OCI-M2 (cell line): ENCODE results near the gene RBSN.

Source experiments
- DNase-seq: peaks from one replicate; lab custom pipeline; 2025; ENCODE audit not compliant: unreplicated experiment; lab: John Stamatoyannopoulos, UW

Gene RBSN

DNA sequence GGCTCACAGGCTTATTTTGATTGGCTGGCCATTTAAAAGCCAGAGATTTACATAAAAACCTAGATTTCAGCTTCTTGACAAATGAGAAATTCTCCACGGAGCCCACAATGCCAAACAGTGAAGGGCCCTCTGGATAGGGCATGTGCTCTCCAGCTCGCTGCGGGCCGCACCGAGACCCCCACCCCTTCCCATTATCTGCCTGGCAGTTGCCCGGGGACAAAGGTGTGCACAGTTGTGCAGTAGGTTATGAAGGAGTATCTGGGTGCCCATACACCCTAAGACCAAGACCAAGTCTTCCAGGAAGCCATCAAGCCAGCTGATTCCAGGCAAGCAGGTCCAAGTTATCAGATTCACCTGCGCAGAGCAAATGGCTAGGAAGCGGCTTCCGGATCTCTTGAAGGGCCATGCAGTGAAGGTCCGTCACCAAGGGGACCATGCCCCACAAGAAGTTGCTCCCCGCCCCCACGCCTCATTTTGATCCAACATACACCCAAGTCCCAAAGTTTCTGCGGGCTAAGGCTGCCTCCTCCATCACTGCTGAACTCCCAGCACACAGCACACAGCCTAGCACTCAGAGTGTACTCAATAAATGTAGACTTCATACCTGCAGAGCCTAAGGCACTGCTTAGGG lies 35.2 kb downstream of the RBSN start:
- no peak for DNase-seq

DNA sequence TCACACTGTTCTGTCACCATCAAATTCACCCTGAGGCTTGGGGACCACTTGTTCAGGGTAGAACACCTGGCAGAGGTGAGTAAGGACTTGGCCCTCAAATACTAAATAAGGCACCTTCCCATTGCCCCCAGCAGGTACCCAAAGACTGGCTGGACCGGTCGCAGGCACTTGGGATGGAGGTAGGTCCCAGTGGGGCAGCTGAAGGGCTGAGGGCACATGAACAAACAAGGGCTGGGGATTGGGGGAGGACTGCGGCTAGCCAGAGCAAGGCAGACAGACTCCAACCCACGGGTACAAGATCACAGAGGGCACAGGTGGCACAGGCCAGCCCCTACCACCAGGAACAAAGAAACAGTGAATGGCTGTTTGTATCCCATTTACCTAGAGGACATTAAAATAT lies 35.7 kb downstream of the RBSN start:
- DNase-seq, result no peak

DNA sequence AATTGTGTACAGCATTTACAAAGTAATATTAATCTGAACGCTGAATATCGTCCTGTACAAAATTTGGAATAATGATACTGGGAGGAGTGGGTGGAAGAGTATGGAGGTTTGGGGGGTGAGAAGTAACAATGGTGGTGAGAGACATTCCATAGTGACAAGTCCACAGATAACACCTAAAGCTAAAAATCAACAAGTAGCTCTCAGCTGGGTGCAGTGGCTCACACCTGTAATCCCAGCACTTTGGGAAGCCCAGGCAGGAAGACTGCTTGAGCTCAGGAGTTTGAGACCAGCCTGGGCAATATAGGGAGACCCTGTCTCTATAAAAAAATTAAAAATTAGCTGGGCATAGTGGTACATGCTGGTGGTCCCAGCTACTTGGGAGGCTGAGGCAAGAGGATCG lies 38.9 kb downstream of the RBSN start:
- no peak for DNase-seq

DNA sequence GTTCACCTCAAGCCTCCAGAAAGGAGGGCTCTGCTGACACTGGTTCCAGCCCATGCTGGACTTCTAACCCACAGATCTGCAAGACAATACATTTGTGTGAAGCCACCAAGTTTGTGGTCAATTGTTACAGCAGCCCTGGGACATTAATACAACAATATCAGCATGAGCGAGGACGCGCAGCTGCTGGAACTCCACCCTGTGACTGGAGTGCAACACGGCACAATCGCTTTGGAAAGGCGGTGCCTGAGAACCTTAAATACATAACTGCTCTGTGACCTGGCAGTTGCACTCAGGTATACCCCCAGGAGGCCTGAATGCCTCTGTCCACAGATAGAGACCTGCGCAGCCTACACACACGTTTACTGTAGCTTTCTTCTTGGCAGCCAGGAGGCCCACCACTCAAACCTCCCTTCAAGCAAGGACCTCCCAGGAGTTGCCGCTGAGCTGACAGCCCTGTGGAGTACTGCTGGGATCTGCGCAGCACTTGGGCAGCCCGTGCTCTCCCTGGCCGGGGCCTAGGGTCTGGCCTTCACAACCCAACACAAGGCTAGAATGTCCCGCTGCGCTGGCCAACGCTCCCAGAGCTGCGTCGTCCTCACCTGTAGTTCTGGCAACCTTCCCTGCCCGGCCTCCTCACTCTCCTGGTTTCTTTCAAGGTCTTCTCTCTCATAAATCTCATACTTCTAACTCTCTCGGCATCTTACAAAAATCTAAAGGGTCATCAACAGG lies 42.1 kb downstream of the RBSN start:
- no peak for DNase-seq

DNA sequence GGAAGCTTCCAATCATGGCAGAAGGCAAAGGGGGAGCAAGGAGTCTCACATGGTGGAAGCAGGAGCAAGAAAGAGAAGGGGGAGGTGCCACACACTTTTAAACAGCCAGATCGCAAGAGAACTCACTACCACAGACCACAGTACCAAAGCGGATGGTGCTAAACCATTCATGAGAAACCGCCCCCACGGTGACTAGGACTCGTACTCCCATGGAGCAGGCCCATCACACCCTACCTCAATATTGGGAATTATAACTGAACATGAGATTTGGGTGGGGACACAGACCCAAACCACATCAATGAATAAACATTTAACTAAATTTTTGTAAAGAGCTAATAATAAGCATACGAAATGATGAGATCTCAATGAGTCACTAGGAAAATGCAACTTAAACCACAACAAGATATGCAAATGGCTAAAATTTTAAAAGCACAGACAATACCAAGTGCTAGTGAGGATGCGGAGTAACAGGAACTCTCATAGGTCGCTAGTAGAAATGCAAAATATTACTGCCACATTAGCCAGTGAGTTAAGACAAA lies 43.9 kb downstream of the RBSN start:
- DNase-seq, result no peak

DNA sequence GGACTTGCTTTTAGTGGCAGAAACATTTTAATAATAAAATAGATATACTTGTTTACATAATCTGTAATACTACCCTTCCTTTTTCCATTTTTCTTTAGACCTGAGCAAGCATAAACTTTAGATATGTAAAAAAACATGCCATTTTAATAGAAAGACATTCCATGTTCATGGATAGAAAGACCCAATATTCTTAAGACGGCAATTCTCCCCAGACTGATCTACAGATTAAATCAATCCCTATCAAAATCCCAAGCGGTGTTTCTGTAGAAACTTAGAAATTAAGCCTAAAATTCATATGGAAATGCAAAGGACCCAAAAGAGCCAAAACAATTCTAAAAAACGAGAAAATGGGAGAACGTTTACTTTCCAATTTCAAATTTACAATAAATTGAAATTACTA lies 45.4 kb downstream of the RBSN start:
- no peak for DNase-seq

DNA sequence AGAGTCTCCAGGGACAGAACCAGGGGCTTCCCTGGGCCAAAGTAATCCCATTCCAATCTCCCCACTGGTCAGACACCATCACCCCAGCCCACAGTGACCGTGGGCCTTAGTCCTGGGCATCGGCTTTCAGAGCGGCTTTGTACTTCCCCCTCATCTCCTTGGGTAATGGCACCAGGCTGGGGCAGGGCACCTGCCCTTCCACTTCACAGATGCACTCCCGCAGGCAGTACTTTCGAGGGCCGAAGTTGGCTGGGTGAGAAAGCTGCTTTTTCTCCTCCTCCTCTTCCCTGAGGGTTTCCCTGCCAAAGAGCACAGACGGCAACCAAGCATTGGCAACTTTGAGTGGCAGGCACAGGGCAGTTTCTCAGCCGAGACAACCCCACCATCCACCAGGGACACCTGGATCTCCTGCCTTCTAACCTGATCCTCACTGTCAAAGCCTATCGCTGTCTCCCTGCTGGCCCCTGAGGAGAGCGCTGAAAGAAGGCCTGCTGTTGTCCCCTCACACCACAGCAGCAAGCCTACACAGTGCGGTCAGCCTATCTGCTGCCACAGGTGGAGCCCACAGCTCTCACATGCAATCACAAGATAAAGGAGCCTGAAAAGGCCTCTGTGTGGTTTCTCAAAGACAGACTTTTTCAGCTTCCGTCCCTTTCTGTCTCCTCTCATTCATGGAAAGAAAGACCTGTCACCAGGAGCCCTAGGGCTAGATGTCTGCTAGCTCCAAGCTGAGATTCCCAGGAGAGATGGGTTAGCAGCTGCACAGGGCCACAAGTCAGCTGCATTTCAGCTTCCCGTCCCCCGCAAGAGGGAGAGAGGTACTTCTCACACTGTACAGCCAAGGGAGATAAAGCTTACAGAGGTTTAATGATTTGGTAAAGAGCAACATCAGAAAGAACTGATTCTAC lies 46.4 kb downstream of the RBSN start:
- peak; percentile 8 for DNase-seq

DNA sequence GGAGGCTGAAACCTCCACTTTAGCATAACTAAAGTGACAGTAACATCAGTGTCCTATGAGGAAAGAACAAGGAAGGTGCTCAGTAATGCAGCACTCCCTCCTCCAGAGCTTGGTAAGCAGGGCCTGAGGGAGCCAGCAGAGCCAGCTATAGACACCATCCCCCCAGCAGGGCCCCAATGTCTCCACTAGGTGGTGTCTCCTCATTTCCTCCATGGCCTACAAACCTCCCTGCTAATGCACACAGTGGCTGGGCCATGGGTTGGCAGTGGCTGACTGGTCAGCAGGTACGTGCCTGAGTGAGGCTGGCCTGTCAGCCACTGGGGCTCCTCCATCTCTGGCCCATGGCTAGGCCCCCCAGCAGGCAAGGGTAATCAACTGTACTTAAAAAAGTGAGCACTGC lies 47.4 kb downstream of the RBSN start:
- DNase-seq, result no peak

DNA sequence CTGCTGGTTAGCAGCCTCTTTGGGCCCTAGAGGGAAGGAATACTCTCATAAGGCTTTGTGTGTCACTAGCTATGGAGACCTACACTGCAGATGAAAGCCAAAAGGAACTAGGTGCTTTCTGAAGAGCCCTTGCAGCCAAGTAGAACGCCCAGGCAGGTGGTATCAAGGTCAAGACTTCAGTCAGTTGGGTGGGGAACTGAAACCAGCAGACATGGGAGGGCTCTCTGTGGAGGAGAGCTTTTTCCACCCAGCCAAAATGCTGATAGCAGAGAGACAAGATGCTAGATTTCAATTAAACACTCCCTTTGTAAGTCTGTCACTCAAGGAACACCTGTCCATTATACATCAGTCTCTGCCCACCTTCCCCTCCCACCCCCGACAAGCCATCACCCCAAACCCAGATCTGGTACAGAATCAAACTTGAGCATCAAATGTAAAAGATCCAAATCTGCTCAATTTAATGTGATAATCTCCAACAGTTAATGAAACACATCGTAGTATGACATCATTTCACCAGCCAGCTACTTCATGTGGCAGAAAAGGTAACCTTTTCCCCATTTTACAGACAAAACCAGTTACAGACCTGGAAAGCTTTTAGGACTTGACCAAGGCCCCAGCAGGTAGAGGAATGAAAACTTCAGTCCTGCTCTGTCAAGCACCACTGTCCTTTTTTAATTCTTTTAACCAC lies 48.4 kb downstream of the RBSN start:
- DNase-seq, result no peak

DNA sequence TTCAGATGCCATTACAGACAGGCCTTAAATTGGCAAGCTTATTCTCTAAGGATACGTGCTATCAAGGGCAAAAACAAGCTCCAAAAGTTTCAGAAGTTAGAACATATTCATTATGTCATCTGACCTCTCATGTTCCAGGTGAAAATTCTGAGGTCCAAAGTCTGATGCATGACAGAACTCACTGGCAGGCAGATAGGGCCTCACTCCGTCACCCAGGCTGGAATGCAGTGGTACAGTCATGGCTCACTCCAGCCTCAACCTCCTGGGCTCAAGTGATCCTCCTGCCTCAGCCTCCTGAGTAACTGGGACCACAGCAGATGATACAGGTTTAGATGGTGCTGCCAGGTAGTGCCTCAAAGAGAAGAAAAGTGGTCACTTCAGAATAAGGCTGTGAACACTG lies 49.4 kb downstream of the RBSN start:
- no peak for DNase-seq

DNA sequence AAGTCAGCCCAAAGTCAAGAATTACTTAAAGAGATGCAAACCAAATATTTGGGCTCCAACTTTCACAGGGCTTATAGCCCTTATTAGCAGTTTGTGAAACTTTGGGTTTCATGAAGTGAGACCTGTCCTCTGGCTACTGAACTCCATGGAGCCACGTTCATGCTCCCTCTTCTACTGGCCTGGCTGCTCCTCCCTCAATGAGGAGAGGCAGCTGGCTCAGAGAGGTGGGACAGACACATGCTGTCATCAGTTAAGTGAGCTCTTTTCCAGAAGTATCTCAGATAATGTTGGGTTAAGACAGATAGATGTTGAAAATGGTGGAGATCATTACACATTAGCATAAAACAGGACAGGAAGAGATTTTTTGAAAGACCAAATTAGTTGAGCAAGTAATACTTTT lies 53.3 kb downstream of the RBSN start:
- no peak for DNase-seq

DNA sequence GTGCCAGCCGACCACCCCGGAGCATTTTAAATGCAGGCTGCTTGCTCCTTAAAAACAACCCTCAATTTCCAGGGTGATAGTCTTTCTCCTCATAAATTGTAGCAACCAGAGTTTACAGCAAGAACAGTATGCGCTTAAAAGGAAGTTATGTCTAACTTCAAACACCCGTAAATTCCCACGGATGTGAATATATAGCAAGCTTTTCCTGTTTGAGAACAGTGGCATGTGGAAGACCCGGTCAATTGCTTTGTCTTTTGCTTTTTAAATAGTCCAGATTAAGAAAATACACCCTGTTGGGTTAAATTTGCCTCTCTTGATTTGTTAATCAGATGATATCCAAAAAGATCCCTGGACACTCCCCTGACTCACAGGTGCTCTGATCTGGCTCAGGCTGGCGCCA lies 54.6 kb downstream of the RBSN start:
- no peak for DNase-seq

DNA sequence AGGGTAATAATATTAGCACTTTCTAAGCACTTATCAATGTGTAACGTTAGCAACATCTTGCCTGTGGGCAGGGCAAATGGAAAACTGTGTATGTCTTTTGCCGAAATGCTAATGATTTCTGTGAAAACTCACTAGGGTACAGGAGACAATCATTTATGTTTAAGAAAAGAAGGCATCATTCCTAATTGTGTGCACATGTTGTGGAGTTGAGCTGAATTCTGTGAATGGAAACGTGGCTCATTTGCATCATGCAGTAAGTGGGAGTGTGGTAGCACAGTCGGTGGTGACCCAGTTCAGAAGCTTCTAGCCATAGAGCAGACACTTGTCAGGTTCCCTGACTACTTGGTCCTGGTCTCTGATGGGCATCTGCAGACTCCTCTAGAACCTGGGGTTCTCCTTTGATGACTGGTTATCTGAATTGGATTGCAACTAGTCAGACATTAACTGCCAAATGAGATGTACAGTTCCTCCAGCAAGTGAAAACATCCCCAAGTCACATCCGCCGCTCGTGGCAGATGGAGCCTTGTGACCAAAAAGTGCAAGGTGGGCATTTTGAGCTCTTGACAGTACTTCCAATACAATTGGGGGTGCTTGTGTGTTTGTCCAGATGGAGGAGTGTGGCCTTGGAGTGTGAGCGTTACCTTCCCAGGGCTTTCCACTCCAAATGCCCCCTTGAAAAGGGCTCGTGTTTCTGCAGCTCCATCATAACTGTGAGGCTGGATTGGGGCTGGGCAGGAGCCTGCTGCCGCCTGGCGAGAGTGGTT lies 55.4 kb downstream of the RBSN start:
- no peak for DNase-seq

DNA sequence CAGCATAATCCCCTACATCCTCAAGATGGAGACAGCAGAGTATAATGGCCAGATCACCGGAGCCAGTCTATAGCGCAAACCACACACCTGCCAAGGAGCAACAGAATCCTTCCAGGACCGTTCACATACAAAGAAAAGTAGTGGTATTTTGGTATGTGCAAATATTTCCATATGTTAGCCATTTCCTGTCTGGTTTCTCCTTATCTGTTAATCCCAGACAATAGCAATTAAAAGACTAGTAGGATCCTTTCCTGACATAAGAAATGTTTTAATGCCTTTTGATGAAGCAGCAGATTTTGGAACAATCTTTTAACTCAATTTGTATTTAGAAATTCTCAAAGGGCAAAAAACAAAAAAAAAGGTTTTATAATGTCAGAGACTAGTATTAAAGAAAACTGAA lies 56.0 kb downstream of the RBSN start:
- DNase-seq, result no peak

DNA sequence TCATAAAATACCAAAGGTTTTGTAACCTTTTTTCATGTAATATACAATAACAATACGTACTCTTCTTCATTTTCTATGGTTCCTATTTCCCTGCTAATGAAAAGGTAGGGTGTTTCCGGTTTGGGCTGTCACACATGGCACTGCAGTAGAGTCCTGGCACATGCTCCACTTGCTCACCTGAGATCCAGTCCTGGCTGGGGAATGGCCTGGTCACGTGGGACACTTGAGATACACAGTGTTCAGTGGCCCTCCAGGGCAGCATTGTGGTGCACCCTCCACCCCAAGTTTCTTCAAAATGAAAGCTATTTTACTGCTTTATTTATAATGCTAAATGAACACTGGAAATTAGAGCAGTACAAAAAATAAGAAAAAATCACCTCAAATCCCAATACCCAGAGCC lies 57.0 kb downstream of the RBSN start:
- DNase-seq, result no peak

DNA sequence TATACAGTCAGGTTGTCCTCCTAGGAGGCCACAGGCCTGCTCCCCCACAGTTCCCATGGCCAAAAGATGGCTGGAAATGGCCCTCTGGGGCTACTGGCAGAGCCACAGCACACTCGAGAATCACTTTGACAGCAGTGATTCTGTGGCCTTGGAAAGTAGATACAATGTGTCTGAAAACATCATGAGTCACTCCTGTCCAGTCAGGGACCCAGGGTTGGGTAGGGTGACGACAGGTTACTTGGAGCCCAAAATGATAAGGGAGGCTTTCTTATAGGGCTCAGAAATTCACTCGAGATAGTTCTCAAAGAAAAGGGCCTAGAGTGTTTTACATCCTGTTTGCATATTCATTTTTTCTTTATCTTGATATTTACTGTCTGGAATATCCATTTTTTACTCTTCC lies 58.1 kb downstream of the RBSN start:
- DNase-seq, result no peak

DNA sequence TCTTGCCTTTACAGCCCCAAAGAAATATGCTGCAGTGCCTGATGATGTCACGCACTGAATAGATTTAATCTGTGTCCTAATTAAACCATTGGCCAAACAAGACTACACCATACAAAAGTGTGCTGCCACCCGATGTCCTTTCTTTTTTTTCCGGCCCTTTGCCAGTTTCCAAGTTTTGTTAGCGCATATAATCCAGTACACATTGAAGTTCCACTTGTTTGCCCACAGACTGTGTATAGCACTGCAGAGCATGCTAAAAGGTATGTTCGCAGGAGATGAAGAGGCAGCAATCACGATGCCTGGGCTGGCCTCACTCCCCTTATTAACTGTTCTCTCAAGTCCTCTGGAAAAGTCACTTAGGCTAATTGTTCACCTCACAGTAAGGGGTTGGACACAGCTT lies 60.6 kb downstream of the RBSN start:
- no peak for DNase-seq

DNA sequence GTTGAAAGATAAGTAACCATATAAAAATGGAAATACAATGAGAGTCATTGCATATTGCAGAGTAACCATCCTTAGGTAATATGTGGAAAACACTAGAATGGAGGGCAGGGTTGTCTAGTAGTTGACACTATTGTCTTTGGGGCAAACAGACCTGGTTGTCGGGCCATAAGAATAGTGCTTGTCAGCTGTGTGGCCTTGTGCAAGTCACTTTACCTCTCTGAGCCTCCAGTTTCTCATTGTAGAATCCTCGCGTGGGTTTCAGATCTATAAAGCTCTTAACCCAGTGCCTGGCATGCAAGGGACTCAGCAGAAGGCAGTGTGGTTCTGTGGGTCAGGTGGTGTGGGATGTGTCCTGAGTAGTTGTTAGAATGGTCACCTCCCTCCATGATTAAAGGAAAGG lies 65.8 kb downstream of the RBSN start:
- DNase-seq, result no peak

DNA sequence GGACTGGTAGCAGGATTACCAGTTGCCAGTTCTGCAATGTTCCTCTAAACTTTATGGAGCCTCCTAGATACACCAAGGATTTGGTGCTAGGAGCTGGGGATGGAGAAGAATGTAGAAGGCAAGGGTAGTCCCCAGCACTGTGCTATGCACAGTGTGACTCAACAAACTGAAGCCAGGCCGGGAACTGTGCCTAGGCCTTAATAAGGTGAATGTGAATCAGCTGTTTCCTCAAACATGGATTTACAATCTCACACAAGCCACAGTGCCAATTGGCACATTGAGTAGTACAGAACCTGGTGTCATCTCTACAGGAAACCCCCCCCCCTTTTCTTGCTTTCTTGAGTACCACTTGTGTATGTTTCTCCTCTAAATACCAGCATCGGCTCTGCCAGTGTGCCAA lies 66.3 kb downstream of the RBSN start:
- DNase-seq, result no peak

DNA sequence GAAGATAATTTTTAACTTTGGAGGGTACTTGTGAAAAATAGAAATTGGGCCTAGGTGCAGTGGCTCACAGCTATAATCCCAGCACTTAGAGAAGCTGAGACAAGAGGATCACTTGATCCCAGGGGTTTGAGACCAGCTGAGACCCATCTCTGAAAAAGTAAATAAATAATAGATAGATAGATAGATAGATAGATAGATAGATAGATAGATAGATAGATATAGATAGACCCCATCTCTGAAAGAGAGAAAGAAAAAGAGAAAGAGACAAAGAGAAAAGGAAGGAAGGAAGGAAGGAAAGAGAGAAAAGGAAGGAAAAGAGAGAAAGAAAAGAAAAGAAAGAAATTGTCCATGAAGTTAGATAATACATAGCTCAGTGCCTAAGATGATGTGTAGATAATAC lies 69.3 kb downstream of the RBSN start:
- no peak for DNase-seq

DNA sequence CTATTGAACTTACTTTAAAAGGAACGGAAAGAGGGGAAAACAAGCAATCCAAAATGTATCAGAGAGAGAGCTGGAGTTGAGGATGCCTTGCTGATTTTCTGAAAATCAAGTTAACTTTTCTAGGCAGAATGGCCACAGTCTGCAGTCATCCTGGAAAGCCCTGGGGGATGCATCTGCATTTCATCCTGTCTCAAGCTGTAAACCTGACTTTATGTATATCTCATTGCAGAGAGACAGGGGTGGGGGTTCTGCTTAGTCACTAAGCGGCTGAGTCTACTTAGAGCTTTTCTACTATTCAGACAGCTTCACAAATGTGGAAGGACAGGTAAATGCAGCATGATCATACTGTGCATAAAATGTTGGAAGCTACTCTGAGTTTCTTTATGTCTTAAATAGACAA lies 75.2 kb downstream of the RBSN start:
- DNase-seq, result no peak
